ENCODE results near the gene BMP2.

Gene BMP2

DNA sequence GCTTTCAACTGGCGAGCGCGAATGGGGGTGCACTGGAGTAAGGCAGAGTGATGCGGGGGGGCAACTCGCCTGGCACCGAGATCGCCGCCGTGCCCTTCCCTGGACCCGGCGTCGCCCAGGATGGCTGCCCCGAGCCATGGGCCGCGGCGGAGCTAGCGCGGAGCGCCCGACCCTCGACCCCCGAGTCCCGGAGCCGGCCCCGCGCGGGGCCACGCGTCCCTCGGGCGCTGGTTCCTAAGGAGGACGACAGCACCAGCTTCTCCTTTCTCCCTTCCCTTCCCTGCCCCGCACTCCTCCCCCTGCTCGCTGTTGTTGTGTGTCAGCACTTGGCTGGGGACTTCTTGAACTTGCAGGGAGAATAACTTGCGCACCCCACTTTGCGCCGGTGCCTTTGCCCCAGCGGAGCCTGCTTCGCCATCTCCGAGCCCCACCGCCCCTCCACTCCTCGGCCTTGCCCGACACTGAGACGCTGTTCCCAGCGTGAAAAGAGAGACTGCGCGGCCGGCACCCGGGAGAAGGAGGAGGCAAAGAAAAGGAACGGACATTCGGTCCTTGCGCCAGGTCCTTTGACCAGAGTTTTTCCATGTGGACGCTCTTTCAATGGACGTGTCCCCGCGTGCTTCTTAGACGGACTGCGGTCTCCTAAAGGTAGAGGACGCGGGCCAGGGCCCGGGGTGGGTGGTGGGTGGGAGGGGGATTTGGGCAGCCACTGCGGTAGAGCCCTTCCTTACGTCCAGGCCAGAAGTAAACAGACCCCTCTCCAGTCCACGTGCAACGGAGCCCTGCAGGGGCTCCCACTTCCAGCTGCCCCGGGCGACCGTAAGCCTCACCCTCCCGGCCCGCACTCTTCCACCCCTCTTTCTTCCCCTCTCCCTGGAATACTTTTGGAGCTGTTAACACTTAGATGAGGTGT lies 998 bp downstream of the BMP2 start:
- no peak for DNase-seq

DNA sequence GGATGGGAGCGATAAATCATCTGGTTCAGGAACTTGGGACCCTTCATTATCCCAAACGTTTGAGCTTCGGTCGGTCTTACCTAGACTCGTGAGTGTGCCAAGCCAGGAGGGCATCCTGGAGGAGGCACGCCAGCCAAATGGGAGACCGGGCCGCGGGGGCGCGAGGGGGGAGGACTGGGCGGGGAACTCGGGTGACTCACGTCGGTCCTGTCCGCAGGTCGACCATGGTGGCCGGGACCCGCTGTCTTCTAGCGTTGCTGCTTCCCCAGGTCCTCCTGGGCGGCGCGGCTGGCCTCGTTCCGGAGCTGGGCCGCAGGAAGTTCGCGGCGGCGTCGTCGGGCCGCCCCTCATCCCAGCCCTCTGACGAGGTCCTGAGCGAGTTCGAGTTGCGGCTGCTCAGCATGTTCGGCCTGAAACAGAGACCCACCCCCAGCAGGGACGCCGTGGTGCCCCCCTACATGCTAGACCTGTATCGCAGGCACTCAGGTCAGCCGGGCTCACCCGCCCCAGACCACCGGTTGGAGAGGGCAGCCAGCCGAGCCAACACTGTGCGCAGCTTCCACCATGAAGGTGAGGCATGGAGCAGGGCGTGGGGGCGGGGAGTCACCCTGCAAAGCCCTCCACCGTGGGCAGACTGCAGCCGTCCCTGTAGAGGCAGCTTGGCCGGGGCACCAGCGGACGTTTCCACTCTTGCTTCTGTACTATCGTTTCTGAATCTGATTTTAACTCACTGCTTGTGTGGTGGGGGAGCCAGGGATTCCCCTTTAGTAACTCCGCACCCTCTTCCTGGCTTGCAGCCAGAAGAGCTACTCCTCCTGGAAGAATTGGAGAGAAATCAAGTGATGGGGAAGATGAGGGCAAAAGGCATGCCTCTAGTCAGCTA lies 2.7 kb downstream of the BMP2 start:
- DNase-seq = no peak

DNA sequence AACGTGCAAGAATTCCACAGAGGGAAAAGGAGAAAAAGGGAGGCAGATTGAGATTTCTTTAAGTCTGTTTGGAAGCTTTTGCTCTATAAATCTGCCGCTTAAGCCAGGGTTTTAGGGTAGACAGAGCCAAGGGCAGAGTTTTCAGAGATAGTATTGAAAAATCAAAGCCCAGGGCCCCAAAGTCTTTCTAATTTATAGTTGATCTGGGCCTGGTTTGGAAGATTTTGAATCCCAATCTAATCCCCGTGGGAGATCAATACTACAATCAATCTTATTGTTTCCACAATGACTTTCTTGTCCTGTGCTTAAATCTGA lies 3.3 kb downstream of the BMP2 start:
- no peak for DNase-seq

DNA sequence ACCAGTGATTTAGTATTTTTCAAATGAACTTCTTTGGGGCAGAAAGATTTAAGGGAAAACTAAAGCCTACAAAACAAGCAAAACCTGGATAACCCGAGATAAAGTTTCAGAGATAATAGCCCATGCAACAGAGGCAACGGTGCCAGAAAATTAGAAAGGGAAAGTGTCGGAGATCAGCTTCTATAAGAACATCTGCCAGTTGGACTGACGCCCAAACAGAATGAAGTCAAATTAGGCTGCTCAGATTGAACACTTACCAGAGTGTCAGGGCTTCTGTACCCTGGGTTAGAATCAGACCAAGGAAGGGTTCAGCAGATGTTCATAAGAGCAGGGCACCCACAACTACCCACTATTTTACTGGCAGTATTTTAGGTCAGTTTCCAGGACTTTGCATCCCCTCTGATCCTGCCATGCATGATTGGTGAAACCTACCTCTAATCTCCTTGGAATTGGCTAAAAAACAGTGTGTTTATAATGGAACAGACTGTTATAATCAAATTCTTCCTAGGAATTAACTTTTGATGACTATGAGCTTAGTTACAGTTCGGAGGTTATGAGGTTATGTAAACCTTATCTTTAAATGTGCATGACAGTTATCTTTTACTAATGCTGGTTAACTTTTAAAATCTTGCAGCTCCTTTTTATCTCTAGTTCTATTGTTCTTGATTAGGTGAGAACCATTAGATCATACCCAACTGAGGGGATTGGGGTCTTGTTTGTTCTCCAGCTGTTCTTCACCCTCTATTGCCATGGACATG lies 13.1 kb downstream of the BMP2 start:
- DNase-seq = no peak

DNA sequence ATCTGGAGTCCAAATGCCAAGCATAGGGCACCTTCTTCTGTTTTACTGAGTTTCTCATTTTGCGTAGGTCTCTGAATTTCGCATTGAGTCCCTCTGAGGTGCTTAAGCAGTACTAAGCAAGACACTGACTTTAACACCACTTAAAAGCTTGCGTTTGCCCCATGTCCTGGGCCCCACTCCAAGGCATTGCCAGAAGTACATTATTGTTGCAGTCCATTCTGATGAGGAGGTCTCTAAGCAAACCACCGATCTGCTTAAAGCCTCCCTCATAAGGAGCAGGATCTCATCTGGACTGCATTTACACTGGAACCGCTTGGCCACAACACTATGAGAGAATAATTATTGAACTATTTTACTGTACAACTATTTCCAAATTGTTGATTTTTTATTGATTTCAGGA lies 16.3 kb downstream of the BMP2 start:
- DNase-seq = no peak

DNA sequence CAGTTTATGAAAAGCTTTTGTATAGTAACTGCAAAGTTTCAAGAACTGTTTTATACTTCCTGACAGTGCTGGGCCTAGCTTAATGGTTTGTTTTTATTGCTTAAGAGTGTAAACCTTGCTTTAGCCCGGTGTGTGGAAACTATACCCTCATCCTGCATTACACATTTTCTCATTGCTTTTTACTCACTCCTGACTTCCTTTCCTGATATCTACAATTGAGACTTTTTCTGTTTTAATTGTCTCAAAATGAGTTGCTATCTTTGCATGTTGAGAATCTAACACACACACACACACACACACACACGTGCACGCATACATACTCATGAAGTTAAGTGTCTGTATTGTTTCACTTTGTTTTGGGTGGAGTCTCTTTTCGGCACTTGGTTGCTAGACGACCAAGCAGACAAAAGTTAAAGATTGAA lies 16.7 kb downstream of the BMP2 start:
- DNase-seq = no peak

DNA sequence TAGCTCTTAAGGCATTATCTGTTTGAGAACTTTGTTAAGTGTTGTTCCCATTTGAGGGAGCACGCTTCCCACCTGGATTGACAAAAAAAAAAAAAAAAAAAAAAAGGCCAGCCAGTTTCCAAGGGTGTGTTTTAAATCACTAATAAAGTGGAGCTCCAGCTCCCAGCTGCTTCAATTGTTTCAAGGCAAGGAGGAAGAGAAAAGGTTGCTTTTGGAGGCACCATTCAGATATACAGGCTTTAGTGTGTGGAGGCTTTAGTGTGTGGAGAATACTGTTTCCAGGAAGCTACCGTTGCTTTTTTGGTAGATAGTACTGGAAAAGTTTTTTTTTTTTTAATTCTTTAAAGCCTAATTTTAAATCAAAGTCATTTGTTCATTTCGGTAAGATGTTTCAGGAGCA lies 17.3 kb downstream of the BMP2 start:
- DNase-seq = no peak

DNA sequence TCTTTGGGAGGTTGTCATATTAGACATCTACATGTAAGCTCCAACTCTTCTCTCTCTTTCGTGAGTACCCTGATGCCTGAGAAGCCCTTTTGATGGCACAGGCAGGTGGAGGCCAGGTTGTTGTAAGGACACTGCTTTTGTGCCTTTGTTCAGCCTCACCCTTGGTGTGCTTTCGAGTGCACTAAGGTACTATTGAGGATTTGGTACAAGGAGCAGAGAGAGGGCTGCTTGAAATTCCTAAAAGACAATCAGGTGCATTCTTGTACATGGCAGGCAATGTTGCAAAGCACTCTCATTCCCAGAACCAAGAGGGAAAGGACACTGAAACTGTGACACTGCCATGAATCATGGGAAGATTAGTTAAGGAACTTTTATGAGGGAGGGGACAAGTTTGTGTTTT lies 19.1 kb downstream of the BMP2 start:
- no peak for DNase-seq

DNA sequence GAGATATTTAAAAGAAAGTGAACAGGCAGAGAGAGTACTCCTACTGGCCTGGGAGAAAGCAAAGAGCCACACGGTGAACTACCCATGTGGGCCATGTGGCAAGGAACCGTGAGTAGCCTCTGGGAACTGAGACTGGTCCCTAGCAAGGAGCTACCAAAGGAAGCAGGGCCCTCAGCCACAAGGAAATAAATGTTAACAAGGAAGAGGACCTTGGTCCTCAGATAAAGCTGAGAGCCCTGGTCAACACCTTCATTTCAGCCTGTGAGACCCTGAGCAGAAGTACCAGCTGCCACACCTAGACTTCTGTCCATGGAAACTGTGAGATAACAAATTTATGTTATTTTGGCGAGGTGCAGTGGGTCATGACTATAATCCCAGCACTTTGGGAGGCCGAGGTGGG lies 25.3 kb downstream of the BMP2 start:
- no peak for DNase-seq

DNA sequence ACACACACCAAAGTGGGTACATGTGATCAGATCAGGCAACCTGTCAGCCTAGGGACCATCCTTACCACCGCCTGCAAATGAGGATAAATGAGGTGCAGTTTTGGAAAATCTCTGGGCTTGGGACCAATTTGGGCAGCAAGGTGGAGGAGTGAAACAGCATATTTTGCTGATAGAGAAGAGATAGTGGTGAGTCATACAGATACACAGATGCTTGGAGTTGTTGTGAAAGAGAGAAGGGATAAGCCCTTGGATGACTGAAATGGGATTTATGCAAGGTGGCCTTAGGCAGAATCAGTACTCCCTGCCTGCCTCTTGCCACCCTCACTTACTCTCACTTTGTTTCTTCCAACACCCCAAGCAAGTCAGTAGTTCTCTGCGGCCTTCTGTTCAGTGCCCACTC lies 34.7 kb downstream of the BMP2 start:
- no peak for DNase-seq

DNA sequence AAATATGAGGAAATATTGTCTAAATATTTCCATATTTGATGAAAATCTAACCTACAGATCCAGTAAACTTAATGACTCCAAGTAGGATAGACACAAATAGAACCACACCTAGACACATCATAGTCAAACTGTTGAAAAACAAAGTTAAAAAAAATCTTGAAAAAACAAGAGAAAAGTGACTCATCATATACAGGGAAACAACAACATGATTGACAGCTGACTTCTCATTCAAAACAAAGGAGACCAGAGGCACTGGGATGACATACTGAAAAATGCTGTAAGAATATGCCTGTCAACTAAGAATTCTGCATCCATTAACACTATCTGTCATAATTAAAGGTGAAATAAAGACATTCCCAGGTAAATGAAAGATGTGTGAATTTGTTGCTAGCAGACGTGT lies 38.8 kb downstream of the BMP2 start:
- no peak for DNase-seq

DNA sequence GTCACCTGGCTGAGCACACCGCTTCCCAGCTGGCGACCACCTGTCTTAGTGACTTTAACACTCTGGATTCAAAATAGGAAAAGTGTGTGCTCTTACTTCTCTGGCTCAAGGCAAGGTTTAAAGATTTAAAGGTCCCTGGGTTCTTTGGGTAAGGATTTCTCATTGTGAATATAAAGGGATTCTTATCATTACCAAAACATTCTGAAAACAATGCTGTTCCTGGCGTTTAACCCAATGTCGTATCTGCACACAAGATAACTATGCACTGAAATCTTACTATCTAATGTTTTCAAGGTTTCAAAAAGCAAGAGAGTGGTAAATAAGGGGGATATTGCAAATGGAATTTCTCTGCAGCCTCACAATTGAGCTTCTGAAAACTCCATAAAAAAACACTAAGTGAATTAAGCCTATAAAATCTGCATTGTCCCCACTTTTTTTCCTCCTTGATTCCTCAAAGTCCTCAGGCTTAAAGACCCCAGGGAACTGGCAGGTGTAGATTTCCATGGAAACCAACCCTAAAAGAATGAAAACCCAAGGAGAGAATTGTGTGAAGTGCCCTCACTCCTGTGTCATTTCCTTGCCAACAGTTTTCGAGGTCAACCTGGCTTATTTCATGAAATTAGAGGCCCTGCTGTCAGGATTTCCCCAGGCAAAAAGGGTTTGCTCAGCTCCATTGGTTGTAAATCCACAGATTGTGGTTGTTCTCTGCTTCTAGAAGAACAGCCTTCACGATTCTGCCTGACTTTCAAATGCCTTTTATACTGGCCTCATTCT lies 44.0 kb downstream of the BMP2 start:
- DNase-seq = no peak

DNA sequence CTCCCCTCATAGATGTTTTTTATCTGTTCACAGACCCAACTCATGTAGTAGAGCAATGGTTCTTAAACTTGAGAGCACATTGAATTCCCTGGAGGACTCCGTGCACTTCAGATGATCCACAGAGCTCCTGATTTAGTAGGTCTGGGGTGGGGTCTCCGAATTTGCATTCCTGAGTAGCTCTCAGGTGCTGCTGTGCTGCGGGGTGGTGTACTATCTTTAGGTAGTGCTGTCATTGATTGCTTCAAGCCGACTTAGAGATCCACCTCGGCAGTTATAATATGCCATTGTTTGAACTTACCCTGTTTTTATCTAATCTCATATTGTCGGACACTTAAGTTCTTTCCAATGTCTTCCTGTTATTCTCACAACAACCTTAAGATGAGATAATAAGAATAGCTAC lies 45.0 kb downstream of the BMP2 start:
- no peak for DNase-seq

DNA sequence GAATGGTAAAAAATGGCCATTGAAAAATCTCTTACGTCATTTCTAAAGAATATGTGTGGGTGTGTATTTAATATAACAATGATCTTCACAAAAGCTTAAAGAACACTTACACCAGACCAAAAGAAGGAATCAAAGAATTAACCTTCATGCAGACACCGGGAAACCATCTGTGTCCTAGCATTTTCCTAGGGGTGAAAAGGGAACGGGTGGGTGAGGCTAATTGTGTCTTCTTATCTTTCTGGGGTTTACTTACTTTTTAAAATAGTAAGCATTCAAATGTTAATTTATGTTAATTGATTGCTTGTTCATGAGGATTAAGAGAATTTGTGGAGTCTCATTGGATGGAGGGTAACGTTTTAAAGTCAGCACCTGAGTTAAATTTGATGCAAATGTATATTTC lies 47.5 kb downstream of the BMP2 start:
- no peak for DNase-seq

DNA sequence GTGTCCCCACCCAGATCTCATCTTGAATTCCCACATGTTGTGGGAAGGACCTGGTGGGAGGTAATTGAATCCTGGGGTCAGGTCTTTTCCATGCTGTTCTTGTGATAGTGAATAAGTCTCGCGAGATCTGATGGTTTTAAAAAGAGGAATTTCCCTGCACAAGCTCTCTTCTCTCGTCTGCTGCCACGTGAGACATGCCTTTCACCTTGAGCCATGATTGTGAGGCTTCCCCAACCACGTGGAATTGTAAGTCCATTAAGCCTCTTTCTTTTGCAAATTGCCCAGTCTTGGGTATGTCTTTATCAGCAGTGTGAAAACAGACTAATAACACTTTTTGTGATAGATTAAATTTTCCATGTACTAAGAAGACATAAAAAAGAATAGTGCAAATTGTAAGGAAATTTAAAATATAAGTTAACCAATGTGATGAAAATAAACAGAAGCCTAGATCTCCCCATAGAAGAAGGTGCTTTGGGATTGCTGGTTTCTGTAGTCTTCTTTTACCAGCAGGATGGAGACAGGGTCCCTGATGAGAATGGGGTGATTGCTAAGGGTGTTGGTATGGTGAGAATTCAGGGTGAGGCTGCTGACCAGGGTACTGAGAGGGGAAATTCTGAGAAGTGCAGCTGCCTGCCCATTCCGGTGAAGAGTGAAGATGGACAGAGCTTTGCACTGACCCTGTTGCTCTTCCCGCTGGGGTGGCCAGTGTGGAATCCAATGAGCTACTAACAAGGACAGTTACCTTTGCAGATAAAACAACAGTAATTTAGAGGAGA lies 50.7 kb downstream of the BMP2 start:
- DNase-seq = no peak

DNA sequence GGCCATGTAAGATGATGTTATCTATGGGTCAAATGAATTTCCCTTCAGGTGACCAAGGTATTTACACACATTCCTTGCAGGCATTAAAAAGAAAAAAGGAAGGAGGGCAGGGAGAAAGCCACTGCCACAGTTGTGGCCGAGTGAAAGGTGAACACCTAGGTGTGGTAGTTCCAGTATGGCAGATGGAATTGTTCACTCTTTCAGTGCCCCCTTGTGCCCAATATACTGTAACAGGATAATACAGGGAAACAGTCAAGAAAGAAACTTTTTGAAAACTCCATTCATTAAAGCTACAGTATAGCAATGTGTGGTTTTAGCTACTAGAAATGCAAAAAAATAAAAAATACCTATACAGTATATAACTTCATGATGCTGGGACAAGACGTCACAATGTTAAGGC lies 52.1 kb downstream of the BMP2 start:
- no peak for DNase-seq

DNA sequence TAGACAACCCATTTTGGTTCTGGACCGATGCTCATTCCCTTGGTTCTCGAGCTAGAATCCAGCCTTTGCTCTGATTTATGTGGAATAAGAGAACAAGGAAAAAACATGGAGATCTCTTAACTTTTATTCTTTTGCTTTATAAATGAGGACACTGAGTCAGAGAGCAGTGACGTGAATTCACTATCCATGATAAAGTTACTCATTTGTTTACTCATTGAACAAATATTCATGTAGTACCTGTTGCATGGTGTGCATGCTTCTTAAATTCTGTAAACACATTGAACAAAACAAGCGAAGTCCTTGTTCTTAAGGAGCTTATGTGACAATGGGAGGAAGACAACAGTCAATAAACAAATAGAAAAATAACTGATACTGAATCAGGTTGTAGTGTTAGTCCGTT lies 56.9 kb downstream of the BMP2 start:
- no peak for DNase-seq

DNA sequence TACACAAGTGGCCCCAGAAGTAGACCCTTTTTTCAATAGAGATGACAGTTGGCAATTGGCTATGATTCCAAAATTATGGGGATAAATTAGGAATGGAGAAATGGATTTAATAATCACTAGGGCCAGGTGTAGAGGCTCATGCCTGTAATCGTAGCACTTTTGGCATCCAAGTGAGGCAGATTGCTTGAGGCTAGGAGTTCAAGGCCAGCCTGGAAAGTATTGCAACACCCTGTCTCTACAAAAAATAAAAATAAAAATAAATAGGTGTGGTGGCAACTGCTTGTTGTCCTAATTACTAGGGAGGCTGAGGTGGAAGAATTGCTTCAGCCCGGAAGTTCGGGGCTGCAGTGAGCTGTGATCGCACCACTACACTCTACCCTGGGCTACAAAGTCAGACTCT lies 60.0 kb downstream of the BMP2 start:
- no peak for DNase-seq

DNA sequence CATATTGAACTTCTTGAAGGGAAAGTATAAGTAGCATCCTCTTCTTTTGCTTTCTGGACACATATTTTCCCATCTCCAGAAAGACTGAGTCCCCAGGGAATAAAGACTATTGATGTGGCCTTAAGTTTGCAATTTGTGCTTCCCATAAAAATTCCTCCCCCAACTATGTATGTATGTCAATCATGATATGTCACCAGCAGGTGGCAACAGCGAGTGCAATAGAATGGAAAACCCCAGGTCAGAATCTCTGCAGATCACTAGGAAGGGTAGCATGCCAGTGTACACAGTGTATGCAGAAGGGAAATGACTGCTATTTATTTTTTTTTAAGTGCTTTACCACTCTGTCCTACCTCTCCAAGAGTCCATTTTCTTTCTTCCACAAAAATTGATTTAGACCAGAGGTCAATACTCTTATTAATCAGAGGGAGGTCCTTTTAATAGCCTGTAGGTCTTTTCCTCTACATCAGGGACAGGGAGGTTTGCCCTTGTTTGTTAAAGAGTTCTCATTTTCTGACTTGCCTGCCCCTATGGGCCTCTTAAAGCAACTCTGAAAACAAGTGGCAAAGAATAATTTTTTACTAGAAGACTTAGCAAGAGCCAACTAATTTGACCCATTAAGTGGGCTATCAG lies 61.4 kb downstream of the BMP2 start:
- DNase-seq = peak; percentile 49 to 53

DNA sequence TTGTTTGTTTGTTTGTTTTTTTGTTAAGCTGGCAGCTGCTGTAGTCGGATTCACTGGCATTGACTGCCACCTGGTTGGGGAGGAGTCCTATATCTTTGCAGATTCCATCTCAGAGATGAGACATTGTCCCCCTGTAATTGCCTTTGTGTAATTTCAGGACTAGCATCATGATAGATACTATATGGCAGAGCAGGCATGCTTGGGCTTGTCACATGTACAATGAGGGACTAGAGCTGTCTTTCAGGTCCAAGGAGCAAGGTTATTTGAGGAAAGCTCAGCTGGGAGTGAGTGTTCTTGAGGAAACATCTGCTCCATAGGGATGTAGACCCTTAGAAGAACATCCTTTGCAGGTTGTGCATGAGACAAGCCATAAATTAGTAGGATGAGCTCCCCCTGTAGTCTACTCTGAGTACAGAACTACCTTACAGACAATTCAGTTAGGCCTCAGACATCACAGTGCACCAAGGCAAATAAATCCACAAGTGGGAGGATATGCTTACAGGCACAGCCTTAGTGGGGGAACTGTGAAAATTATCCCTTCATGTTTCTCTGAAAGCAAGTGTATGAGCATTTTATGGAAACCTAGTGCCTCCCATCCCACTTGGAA lies 62.1 kb downstream of the BMP2 start:
- peak; percentile 28 to 32 for DNase-seq
